Peyer's patch (tissue), 4 donors: ENCODE data around the gene LST1. TPM values are rescaled to one million over a fixed set of nuclear protein-coding genes. Genes with fewer than 3 reads are reported as not detected.

ENCODE experiments used
- DNase-seq, 3 donors: peaks; one replicate each; pipeline ENCODE4 v3.0.0-alpha.2; 2017 to 2019
- H3K27ac ChIP-seq, 4 donors: fragments of 200-600 bp; sonication (generic); one replicate each; pipeline ENCODE4 v1.5.1; 2016 to 2019
- H3K27me3 ChIP-seq, 2 donors: fragments of 200-600 bp; sonication (generic); one replicate each; pipeline ENCODE4 v1.5.1; 2019
- H3K36me3 ChIP-seq, 3 donors: fragments of 200-600 bp; sonication (generic); one replicate each; pipeline ENCODE4 v1.5.1; 2016 to 2019
- H3K4me1 ChIP-seq, 4 donors: fragments of 200-600 bp; sonication (generic); one replicate each; pipeline ENCODE4 v1.5.1; 2016 to 2019
- H3K4me3 ChIP-seq, 4 donors: fragments of 200-600 bp; sonication (generic); 1 replicate in 3 of 4; 2 replicates in 1 of 4; pipeline ENCODE4 v1.5.1; 2016 to 2019; ENCODE audit warnings: mild to moderate bottlenecking in 1 of 4
- H3K9me3 ChIP-seq, 4 donors: fragments of 200-600 bp; sonication (generic); one replicate each; pipeline ENCODE4 v1.5.1; 2016 to 2019; ENCODE audit warnings: mild to moderate bottlenecking in 1 of 4
- CTCF ChIP-seq, 6 experiments: fragments of 450-650 bp in 4 of 6; fragments of 200-600 bp in 2 of 6; sonication (generic) in 1 of 6; IDR thresholded peaks; one replicate each; pipeline ENCODE4 v1.5.1; 2017 to 2019; ENCODE audit warnings: antibody characterized with exemption in 6 of 6, mild to moderate bottlenecking in 3 of 6, moderate library complexity in 1 of 6
- POLR2A ChIP-seq, 2 donors: fragments of 450-650 bp; IDR thresholded peaks; one replicate each; pipeline ENCODE4 v1.5.1; 2017; ENCODE audit warnings: antibody characterized with exemption in 2 of 2, mild to moderate bottlenecking in 2 of 2, moderate library complexity in 2 of 2
- total RNA-seq, 4 donors: library from RNA; depleted of rRNA; stranded (reverse); fragments of >200 nt; gene quantifications; one replicate each; pipeline ENCODE4 v1.1.0, GENCODE V29; 2016

Gene LST1
- total RNA-seq, 4 donors from 2014 or later: 2.5 to 11.6 TPM; not detected in 2

DNA sequence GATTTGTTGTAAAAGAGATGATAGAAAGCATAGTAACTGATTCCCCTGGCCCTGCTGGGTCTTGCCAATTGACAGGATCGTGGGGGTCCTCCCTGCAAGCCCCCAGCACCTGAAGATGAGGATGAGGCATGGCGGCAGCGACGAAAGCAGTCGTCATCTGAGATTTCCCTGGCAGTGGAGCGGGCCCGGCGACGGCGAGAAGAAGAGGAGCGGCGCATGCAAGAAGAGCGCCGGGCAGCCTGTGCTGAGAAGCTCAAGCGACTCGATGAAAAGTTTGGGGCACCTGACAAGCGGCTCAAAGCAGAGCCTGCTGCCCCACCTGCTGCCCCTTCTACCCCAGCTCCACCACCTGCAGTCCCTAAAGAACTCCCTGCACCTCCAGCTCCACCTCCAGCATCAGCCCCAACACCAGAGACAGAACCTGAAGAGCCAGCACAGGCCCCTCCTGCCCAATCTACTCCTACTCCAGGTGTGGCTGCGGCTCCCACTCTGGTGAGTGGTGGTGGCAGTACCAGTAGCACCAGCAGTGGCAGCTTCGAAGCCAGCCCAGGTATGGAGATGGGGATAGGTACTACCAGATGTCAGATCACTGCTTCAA, 41.7 kb downstream of the LST1 start:
- Histone ChIP-seq H3K4me3 (no peak overlapping the region), H3K36me3 (peaks cover 0 to 100% (median 0%) of the 10 kb centered on the region in 3 donors), H3K27ac (no peak overlapping the region), H3K27me3 (no peaks in the 10 kb centered on the region), H3K4me1 (peaks cover 0 to under 1% (median 0%) of the 10 kb centered on the region in 4 donors), H3K9me3 (no peaks in the 10 kb centered on the region)
- TF ChIP-seq CTCF (IDR thresholded peaks at IDR 0.05) (no peak), POLR2A (IDR thresholded peaks at IDR 0.05) (no peak)
- DNase-seq: no peak

DNA sequence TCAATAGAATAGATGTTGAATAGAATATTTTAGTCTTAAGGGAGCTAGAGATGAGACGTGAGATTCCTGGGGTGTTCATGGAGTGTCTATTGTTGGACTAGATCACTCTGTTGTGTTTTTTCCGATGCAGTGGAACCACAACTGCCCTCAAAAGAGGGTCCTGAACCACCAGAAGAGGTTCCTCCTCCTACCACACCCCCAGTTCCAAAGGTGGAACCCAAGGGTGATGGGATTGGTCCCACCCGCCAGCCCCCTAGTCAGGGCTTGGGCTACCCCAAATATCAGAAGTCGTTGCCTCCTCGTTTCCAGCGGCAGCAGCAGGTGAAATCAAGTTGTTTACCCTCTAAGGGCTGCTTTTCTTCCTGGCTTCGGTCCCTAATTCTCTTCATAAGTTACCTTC, 42.9 kb downstream of the LST1 start:
- peaks cover 0 to 100% (median 0%) of the 10 kb centered on the region in 3 donors for H3K36me3 ChIP-seq
- TF ChIP-seq CTCF (IDR thresholded peaks at IDR 0.05) (no peak), POLR2A (IDR thresholded peaks at IDR 0.05) (no peak)
- H3K9me3 ChIP-seq: no peaks in the 10 kb centered on the region
- DNase-seq: no peak
- H3K27ac ChIP-seq: no peak overlapping the region
- H3K27me3 ChIP-seq: no peaks in the 10 kb centered on the region
- H3K4me1 ChIP-seq: no peaks in the 10 kb centered on the region
- H3K4me3 ChIP-seq: no peak overlapping the region

DNA sequence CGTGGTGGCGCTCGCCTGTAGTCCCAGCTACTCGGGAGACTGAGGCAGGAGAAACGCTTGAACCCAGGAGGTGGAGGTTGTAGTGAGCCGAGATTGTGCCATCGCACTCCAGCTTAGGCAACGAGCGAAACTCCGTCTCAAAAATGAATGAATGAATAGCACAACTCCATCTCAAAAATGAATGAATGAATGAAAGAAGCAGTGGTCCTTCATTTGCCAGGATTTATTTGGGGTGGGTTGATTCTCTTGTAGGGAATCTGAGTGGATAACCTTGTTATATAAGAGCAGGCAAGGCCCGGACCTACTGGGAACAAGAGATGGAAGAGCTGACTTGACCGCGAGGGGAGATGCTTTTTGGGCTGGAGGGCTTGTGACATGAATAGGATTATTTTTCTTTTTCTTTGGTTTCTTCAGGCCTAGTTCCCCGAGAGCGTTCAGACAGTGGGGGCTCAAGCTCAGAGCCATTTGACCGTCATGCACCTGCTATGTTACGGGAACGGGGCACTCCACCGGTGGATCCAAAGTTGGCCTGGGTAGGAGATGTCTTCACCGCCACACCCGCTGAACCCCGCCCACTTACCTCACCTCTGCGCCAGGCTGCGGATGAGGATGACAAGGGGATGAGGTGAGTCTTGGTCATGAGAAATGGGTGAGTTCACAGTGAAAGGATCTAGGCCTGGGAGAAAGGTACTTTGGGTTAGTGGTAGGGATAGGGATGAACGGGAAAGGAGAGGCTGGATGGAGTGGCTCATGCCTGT, 44.3 kb downstream of the LST1 start:
- Histone ChIP-seq H3K27me3 (no peaks in the 10 kb centered on the region), H3K9me3 (no peaks in the 10 kb centered on the region), H3K27ac (no peak overlapping the region), H3K4me3 (no peak overlapping the region), H3K36me3 (peaks cover 0 to 99% (median 0%) of the 10 kb centered on the region in 3 donors), H3K4me1 (no peaks in the 10 kb centered on the region)
- TF ChIP-seq POLR2A (IDR thresholded peaks at IDR 0.05) (no peak), CTCF (IDR thresholded peaks at IDR 0.05) (no peak)
- DNase-seq: no peak

DNA sequence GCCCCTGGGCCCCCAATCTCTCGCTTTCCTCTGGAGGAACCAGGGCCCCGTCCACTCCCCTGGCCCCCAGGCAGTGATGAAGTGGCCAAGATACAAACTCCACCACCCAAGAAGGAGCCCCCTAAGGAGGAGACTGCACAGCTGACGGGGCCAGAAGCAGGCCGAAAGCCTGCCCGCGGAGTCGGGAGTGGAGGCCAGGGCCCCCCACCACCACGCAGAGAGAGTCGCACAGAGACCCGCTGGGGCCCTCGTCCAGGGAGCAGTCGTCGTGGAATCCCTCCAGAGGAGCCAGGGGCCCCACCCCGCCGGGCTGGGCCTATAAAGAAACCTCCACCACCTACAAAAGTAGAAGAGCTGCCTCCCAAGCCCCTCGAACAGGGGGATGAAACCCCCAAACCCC, 45.1 kb downstream of the LST1 start:
- peaks cover 0 to 99% (median 0%) of the 10 kb centered on the region in 3 donors for H3K36me3 ChIP-seq

DNA sequence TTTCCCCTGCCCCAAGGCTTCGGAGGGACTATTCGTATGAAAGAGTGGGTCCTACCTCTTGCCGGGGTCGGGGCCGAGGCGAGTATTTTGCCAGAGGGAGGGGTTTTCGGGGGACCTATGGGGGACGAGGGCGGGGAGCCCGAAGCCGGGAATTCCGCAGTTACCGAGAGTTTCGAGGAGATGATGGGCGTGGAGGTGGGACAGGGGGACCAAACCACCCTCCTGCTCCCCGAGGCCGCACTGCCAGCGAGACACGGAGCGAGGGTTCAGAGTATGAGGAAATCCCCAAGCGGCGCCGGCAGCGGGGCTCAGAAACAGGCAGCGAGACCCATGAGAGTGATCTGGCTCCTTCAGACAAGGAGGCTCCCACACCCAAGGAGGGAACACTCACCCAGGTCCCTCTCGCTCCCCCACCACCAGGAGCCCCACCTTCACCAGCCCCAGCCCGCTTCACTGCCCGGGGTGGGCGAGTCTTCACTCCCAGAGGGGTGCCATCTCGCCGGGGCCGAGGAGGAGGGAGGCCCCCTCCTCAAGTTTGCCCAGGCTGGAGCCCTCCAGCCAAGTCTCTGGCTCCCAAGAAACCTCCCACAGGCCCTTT, 45.7 kb downstream of the LST1 start:
- no peaks in the 10 kb centered on the region for H3K27me3 ChIP-seq
- no peak for DNase-seq
- H3K4me1 ChIP-seq: no peaks in the 10 kb centered on the region
- TF ChIP-seq CTCF (IDR thresholded peaks at IDR 0.05): no peak
- TF ChIP-seq POLR2A (IDR thresholded peaks at IDR 0.05): no peak
- H3K9me3 ChIP-seq: no peaks in the 10 kb centered on the region
- H3K36me3 ChIP-seq: peaks cover 0 to 99% (median 0%) of the 10 kb centered on the region in 3 donors
- no peak overlapping the region for H3K27ac ChIP-seq
- no peak overlapping the region for H3K4me3 ChIP-seq

More for the DNA sequence above, 45.1 kb downstream of the LST1 start:
- no peaks in the 10 kb centered on the region for H3K4me1 ChIP-seq
- no peak overlapping the region for H3K27ac ChIP-seq
- DNase-seq: no peak
- no peak overlapping the region for H3K4me3 ChIP-seq
- no peaks in the 10 kb centered on the region for H3K9me3 ChIP-seq
- no peak for TF ChIP-seq POLR2A (IDR thresholded peaks at IDR 0.05)
- TF ChIP-seq CTCF (IDR thresholded peaks at IDR 0.05): no peak
- H3K27me3 ChIP-seq: no peaks in the 10 kb centered on the region
